ENCODE results near the gene SCAMP4.
A peak's percentile ranks its signal among the peaks of the same experiment; 100 is the strongest.

Gene SCAMP4, protein sequence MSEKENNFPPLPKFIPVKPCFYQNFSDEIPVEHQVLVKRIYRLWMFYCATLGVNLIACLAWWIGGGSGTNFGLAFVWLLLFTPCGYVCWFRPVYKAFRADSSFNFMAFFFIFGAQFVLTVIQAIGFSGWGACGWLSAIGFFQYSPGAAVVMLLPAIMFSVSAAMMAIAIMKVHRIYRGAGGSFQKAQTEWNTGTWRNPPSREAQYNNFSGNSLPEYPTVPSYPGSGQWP

DNA sequence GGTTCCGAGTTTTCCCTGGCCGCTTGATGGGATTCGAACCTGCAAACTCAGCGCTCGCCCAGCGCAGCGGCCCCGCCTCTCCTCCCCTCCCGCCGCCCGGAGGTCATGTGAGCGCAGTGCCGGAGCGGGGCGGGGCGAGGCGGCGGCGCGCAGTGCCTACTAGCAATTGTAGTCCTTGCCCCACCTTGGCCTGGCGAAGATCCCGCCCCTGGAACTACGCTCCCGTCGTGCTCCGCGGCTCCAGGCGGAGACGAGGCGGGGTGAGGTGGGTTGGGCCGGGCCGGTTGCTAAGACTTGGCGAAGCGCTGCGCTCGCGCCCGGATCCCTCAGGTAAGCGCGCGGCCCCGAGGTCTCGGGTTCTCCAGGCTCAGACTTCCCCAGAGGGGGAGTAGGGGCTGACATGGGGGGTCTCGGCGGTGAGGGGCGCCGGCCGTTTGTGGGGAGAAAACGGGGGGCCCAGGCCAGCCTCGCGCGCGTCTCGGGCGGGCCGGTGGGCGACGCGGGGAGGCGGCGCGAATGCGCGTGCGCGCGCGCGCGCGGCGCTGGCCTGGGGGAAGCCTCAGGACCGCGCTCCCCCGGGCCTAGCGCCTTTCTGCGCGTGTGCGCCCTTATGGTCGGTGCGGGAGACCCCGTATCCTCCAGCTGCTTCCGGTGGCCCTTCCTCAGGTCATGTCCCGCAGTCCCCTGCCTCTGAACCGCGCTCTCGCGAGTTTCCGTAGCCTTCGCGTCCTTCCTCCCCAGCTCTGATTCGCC is at the start of gene SCAMP4, which contains the start of gene ADAT3:
TSS of gene SCAMP4 (plus strand) at position 290 of the 753 bp plus-strand sequence. CDS start 9,621 bp downstream, outside the sequence.
TSS of gene ADAT3 (plus strand) at position 290 of the 753 bp plus-strand sequence. CDS start 6,649 bp downstream, outside the sequence.
- DNase-seq = peak; percentile 87 to 95

DNA sequence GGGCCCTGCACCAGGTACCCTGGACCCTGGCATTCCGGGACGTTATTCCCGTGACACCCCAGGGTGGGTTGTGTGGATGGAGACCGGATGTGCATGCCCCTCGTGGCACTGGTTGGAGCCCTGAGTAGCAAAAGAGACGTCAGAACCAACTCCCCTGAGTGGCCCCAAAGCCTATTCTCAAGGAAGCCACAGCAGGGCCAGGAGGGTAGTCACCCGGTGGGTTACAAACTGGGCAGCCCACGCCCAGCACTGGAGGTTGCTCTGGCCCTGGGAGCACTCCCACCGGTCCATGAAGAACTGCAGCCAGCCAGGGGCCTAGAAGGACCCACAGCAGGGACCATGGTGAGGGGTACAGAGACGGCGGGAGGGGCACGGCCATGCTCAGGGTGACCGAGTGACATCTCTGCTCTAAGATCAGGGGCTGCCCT is 49.4 kb upstream of the SCAMP4 start:
- DNase-seq = no peak

DNA sequence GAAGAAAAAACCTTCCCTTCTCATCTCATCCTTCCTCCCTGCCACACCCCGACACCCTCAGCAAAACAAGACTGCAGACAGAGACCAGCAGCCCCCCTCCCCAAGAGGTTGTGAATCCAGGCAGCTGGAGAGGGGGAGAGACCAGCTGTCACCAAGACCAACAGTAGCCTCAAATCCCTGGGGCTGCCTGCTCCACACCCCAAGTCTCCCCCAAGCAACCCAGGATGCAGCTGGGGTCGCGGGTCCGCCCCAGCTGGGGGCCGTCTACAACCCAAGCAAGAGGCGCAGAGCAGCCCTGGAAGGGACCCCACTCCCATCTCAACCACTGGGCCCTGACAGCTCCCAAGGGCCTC is 48.9 kb upstream of the SCAMP4 start:
- no peak for DNase-seq

DNA sequence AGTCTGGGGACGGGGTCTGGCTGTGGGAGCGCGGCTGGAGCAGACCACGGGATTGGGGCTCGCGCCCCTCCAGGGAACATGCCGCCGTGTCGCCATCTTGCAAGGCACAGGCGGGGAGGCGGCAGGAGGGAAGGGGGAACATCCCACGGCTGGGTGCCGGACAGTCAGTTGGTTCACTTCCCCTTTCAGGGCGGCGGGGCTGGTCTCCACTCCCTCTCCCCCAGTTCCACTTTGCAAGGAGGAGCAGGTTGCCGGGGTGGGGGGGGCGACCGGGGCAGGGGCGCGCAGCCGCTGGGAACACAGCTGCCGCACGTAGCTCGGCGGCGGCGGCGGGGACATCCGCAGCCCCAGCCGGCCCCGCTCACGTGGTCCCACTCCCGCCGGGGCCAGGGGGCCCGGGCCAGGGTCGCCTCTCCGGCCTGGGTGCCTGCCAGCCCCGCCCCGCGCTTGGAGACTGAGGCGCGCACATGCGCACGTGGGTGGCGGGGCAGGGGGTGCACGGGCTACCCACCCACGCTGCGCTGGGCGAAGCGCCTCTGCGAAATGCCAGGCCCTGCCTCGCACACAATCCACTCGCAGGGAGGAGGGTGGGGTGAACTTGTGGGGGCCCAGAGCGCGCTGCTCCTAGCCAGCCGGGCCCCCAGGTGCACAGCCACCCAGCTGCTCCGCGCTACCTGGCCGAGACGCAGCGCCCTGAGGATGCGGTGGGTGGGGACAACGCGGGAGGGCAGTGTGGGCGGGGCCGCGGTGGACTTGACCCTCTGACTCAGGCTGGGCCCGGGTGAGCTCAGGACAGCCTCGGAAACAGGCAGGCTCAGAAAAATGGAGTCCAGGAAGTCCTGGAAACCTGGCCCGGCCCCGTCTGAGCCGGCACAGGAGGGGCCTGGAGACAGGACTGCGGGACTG is 48.2 kb upstream of the SCAMP4 start:
- DNase-seq = peak; percentile 52 to 57

DNA sequence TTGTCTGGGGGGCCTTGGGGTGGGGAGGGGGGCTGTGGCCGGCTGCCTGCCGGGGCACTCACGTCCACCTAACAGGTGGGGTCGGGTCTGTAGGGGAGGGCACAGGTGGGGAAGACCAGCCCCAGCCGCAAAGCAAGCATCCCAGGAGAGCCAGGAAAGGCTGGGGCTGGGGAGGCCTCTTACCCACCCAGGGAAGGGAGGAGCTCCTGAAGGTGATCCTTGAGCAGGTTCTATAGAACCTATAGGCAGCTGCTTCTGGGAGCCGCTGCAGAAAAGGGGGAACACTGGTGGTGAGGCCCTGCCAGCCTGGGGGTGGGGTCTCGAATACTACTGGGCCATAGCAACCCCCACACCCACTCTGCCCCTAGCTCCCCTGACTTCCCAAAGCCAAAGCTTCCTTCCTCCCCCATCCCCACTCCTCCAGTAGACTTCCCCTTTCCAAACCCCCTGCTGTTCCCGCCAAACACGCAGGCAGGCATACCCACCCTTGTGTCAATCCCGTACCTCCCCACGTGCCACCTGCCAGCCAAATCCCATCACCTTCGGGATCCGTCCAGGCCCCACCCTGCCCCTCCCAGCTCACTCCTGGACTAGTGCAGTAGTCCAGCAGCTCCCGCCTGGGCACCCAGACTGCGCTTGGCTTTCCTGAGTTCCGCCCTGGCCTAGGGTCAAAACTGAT is 47.4 kb upstream of the SCAMP4 start:
- DNase-seq = no peak

DNA sequence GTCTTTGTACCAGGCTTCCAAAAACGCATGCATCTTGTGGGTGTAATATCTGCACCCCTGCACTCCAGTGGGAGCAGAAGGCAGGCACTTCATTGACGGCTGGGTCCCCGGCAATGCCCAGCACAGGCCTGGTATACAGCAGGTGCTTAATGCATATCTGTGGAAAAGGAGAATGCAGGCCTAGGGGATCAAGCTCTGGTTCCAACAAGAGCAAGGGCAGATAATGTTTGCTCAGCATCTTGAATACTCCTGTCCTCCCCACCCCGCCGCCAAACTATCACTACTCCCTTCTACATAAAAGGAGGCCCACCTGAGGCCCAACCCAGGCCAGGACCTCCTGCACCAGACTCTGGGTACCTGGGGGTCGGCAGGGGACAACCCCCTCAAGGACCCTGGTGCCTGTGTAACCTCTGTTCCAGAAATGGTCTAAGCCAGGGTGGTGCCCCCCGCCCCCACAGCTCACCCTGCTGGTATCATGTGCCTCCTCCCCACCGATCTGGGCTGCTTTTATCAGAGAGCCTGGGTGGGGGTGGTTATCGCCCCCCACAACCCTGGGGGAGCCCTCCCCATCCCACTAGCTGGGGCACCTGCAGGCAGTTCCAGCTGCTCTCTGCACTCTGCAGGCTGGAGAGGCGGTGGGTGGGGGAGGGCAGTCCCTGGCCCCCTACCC is 46.7 kb upstream of the SCAMP4 start:
- no peak for DNase-seq

DNA sequence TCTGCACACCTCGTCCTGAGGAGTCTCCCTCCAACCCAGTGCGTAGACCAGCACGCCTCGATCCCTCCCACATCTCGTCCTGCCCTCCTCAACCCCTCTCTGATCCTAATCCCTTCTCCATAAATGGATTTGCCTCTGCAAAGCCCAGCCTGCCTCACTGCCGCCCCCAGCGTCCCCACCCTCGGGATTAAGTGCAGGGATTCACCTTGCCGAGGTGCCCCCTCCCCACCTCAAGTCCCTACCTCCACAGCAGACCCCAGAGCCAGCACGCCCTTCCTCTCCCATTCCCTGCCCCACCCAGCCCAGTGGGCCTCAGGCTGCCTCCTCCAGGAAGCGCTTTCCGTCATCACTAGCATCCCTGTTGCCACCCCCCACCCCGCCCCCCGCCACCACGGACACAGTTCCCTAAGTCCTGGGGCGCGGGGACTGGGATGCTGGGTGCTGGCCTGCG is 45.8 kb upstream of the SCAMP4 start:
- DNase-seq = no peak

DNA sequence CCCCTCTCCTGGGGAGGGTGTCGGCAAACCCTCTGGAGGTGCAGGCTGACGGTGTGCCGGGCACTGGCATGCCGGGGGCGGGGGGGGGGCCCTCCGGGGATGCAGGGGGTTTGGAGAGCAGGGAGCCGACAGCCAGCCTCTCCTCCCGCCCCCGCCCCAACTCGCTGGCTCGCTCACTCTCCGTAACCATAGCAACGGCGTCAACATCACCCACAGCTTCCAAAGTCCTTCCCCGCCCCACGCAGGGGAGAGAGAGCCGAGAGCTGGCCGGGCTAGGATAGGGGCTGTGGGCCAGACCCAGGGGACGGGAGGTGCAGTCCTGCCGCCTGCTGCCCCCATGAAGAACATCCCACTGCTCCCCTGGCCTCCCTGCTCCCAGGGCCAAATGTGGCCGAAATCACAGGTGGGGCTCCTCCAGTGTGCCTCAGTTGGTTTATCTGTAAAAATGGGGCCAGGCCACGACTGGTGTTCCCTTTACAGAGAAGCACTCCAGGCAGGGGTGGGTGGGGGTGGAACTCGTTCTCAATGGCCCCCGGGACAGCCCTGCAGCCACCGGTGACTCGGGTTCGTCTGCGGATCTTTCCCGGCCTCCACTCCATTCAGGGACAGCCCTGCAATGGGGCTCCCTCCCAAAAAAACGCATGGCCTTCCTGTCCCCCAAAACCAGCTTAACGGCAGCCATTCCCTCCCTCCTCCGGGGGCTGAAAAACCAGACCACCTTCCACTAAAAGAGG is 45.0 kb upstream of the SCAMP4 start:
- DNase-seq = no peak

DNA sequence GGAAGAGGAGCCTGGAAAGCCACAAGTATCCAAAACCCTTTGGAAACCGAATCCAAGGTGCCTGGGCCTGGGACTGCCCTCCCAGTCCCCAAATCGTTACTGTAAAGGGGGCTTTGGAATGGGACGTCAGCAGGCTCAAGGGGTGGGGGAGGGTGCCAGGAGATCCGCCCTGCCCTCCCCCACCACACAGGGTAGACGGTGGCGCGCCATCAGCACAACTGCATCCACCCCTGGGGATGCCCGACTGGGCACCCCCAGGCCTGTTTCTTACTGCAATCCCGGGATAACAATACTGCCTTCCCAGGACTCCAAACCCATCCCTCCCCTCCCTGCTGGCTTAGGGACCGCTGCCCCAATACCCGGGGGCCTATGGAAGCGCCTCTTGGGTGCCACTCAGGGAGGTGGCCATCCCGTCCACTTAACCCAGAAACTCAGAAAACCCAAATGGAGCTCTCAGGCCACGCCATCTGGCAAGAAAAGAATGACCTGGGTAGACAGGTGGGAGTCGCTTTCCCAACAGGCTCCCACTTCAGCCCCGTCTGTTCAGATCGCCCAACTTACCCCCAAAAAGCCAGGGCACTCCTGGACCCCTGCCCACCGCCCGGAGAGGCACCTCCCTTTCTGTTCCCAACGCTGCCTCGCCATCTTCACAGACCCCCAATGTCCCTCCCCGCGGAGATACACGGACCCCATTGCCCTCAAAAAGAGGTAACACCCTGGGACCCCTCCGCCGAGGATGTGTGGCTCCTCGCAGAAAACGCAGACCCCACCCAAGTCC is 44.2 kb upstream of the SCAMP4 start:
- DNase-seq = no peak

DNA sequence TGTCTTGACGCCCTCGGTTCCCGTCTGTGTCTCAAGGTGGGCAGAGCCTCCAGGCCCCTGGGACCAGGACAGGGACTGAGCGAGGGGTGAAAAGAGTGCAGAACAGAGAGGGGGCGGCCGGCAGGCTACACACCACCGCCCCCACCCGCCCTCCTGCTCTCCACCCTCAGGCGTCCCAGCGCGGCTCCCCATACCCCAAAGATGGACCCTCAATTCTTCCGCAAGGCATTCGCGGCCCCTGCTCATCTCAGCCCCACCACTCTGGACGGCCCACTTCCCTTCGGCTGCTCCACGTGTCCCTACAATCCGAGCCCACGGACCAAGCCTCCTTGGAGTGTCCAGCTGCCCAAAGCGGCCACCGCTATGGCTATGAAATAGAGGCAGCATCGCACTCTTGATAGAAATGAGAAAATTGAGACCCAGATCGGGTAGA is 43.6 kb upstream of the SCAMP4 start:
- DNase-seq = no peak

DNA sequence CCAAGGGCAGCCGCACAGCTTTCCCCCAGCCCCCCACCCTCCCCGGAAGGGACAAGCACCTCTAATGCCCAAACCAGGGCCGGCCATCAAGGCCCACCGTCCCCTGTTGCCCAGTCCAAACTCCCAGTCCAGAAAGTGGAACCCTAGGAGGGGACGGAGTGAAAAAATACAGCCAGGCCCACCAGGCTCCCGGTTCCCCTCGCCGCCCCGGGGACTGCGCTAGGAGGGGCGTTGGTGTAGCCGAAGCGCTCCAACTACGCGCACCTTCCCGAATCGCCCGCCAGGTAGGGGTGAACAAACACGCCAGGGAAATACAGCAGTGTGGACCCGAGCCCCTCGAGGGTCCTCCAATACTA is 43.2 kb upstream of the SCAMP4 start:
- DNase-seq = no peak

DNA sequence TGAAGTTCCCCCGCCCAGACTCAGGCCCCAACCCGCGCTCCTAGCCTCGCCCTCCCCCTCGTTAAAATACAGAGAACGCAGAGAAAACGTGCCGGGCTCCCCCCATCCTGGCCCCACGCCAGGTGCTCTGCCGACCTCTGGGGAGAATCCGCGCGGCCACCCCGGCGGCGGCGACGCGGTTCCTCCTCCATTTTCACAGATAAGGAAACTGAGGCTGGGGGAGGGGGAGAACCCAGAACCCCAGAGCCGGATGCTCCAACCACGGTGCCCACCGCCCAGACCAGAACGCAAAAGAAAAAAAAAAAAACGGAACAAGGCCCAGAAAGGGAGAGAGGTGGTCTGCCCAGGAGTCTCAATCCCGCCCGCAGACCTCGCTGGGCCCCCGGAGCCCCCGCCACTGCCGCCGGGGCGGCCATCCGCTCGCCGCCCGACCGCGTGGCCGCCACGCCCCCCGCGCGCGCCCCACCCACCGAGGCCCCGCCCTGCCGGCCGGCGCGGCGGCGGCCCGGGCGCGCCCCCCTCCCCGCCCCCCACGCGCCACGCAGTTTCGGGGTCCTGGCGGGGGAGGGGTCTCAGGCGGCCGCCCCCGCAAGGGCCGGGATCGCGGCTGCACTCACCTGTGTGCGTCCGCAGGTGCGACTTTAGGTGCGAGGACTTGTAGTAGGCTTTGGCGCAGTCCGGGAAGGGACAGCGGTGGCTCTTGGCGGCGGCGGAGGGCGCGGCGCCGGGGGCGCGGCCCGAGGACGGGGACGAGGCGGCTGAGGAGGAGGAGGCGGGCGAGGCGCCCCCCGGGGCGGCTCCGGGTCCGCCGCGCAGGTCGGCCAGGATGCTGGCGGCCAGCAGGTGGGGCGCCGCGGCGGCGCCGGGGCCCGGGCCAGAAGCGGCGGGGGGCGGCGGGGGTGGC is 42.5 kb upstream of the SCAMP4 start:
- peak in 1 of 2 donors; percentile 14 for DNase-seq

DNA sequence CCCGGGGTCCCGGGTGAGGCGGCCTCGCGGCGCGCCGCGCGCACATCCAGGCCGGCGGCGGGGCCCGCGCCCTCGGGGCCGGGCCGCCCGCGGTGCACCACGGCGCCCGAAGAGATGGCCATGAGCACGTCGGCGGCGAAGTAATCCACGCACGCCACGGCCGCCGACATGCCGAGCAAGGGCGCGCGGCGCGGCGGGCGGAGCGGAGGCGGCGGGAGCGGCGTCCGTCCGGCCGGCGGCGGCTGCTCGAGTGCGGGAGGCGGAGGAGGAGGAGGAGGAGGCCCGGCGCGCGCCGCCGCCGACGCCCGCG is 41.9 kb upstream of the SCAMP4 start, which contains the start of gene KLF16:
TSS of gene KLF16 (minus strand) at position 252 of the 310 bp plus-strand sequence. CDS start at position 170, 82 bp downstream.
- DNase-seq = no peak

DNA sequence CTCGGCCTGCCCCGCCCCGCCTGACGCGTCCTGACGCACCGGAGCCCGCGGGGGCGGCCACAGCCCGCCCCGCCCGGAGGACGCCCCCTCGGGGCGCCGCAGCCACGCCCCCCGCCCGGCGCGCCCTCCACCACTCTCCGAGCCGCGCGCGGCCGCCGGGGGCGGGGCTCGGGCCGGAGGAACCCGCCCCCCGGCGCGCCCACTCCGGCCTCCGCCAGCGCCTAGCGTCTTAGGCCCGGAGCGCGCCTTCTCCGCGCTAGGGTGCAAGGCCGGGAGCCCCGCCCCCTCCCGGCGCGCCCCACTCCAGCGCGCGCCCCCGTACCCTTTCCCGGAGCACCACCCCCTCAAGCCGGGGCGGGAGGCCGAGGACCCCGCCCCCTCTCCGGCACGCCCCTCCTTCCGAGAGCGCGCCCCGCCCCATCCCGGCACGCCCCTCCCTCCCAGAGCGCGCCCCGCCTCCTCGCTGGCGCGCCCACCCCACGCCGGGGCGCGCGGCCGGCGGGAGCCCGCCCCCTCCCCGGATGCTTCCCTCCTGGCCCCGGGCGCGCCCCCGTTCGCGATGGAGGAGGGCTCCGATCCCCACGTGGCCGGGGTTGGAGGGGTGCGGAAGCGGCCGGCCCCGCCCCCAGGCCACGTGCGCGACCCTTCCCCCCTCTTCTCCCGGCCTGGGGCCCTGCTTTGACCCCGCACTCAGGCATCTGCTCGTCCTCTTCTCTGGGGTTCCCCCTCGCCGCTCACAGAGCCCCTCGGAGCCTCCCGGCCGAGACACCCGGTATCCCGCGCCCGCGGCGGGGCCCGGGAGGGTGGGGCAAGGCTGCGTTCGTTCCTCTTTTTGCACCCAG is 41.3 kb upstream of the SCAMP4 start:
- DNase-seq = peak; percentile 62 to 98

DNA sequence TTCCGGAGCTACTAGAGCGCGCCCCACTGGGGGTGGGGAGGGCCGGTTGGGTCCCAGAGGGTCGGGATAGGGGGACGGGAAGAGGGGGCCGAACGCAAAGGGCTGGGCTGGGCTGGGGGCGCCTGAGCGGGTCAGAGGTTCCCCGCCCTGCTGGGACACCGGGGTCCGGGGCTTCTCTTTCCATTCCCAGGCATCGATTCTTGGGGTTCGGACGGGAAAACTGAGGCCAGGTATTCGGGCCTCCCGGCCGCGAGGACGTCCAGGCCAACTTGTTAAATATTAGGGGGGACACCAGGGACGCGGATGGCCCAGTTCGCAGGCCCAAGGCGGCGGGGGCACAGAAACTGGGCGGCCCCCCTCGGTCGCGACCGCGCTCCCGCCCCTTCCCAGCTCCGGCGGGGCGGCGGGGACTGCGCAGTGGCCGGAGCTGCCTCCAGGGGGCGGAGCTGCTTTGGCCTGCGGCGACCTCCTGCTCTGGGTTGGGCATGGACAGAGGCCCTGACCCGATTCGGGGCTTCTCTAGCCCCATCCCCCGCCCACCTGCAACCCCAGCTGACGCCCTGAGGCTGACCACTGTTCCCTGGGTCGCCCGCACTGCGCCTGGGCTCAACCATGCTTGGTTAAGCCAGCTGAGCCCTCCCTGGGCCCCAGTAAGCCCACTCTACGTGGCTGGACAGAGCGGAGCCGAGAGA is 40.6 kb upstream of the SCAMP4 start:
- DNase-seq = peak; percentile 33 to 72

DNA sequence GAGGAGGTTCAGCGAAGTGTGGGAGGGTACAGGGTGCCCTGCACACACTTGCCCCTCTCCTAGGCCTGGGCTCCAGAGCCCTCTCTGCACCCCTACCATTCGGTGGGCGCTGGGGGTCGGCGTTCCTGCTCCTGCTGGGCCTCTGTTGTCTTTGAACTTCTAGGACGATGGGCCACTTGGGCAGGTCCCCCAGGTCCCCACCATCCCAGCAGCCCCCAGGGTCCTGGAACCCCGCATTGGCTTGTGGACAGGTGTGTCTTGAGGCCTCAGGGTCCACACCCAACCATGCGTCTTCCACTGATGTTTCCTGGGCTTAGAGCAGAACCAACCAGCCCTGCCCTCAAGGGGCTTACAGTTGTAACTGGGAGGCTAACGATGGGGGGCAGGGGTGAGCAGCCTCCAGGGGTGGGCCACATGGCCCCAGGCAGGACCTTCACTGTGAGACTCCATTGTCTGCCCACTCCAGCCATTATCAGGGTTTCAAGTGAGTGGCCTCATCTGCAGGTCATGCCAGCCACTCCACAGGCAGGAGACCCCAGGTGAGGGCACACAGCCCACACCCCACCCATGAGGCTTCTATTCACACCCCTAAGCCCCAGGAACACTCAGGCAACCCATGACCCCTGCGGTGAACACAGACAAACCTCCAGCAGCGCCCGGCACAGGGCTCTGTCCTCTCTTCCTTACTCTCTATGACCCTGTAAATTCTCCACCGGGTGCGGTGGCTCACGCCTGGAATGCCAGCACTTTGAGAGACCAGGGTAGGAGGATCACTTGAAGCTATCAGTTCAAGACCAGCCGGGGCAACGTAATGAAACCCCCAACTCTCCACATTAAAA is 39.8 kb upstream of the SCAMP4 start:
- no peak for DNase-seq

All from bone marrow (tissue), 2 donors.